Measurements from ENCODE around the gene KIAA0513.

GRCh38 chr16:85090873-85091521, 63.4 kb downstream of the KIAA0513 start:
- no peak for TF ChIP-seq CTCF (IDR thresholded peaks at IDR 0.05)
- no peak for TF ChIP-seq POLR2AphosphoS5 (IDR thresholded peaks at IDR 0.05; ENCODE audit: low read depth, low read length)
- TF ChIP-seq TCF7L2 (IDR thresholded peaks at IDR 0.05; ENCODE audit: low read depth, low read length): no peak
